Mucosa of rectum (tissue), 2 donors: Measurements from ENCODE around the gene YIPF3.

ENCODE experiments used
- H3K27ac ChIP-seq, 2 donors: one replicate each; pipeline ENCODE4 v1.7.0; 2013; ENCODE audit warnings: inconsistent platforms in 2 of 2, low read depth in 2 of 2, low read length in 2 of 2
- H3K27me3 ChIP-seq, 2 donors: one replicate each; pipeline ENCODE4 v1.7.0; 2013; ENCODE audit warnings: low read length in 2 of 2; ENCODE audit not compliant: control insufficient read depth in 2 of 2, insufficient read depth in 2 of 2
- H3K36me3 ChIP-seq, 2 donors: one replicate each; pipeline ENCODE4 v1.7.0; 2013; ENCODE audit warnings: low read length in 2 of 2; ENCODE audit not compliant: control insufficient read depth in 2 of 2, insufficient read depth in 2 of 2
- H3K4me1 ChIP-seq, 2 donors: one replicate each; pipeline ENCODE4 v1.7.0; 2013; ENCODE audit warnings: low read length in 2 of 2, mild to moderate bottlenecking in 1 of 2; ENCODE audit not compliant: control insufficient read depth in 2 of 2, insufficient read depth in 2 of 2
- H3K4me3 ChIP-seq, 2 donors: one replicate each; pipeline ENCODE4 v1.7.0; 2013; ENCODE audit warnings: low read length in 2 of 2
- H3K9ac ChIP-seq, 2 donors: one replicate each; pipeline ENCODE4 v1.7.0; 2013; ENCODE audit warnings: low read length in 2 of 2, low read depth in 1 of 2, mild to moderate bottlenecking in 1 of 2
- H3K9me3 ChIP-seq, 2 donors: one replicate each; pipeline ENCODE4 v1.7.0; 2013; ENCODE audit warnings: low read length in 2 of 2; ENCODE audit not compliant: control insufficient read depth in 2 of 2
- donor health status: healthy.
- donor health status: Normal muscosa, but diverticular disease.

YIPF3 gene

DNA sequence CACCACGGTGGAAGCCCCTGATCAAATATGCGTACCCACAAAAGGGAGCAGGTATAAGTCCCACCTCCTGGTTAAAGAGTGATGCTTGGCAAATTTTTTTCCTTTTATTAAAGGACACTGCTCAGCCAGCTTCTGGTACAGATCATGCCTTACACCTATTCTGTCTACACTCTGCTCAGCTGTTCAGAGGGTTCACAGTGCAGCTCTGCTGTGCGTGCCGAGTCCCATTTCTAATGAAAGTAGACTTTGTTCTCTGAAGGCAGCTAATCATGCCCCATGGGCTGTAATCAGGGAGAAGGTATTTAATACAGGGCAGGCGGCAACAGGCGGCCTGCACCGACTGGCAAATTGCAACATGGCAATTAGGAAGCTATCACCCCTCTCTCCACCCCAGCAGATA is 22.9 kb downstream of the YIPF3 start:
- H3K9ac ChIP-seq = no peak overlapping the region
- no peak overlapping the region for H3K4me3 ChIP-seq
- no peak overlapping the region for H3K27ac ChIP-seq
- H3K36me3 ChIP-seq = peaks cover 3 to 8% of the 10 kb centered on the region in 2 donors
- peaks cover 0 to 11% of the 10 kb centered on the region in 2 donors for H3K4me1 ChIP-seq
- no peaks in the 10 kb centered on the region for H3K27me3 ChIP-seq
- H3K9me3 ChIP-seq = no peaks in the 10 kb centered on the region

GRCh38 chr6:43493230-43493629 is 23.5 kb downstream of the YIPF3 start:
- H3K9me3 ChIP-seq = no peaks in the 10 kb centered on the region
- H3K9ac ChIP-seq = no peak overlapping the region
- H3K27me3 ChIP-seq = no peaks in the 10 kb centered on the region
- no peak overlapping the region for H3K4me3 ChIP-seq
- H3K27ac ChIP-seq = no peak overlapping the region
- H3K36me3 ChIP-seq = peaks cover 0 to 2% of the 10 kb centered on the region in 2 donors
- H3K4me1 ChIP-seq = peaks cover 0 to 11% of the 10 kb centered on the region in 2 donors

DNA sequence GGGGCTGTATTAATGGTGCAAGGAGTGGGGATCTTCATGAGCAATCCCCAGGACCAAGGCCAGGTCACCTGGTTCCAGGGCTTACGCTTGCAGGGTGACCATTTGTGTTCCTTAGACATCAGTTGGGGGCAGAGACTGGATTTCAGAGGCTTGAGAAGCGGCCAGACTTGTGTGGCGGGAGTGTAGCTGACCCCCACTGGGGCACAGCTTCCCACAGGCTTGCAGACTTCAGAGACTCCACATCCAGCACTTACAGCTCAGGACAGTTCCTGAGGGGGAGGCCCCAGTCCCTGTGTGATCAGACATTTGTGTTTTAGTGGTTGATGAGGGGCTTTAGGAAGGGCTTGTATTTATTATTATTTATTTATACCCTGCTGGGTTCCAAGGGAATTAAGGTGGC is 24.1 kb downstream of the YIPF3 start:
- Histone ChIP-seq H3K4me1 (peaks cover 0 to 11% of the 10 kb centered on the region in 2 donors), H3K27me3 (no peaks in the 10 kb centered on the region), H3K27ac (no peak overlapping the region), H3K4me3 (no peak overlapping the region), H3K36me3 (peaks cover 0 to 2% of the 10 kb centered on the region in 2 donors), H3K9ac (no peak overlapping the region), H3K9me3 (no peaks in the 10 kb centered on the region)

- no peaks in the 10 kb centered on the region for H3K27me3 ChIP-seq
- H3K9me3 ChIP-seq = no peaks in the 10 kb centered on the region
- peaks cover 0 to 2% of the 10 kb centered on the region in 2 donors for H3K36me3 ChIP-seq
- H3K27ac ChIP-seq = no peak overlapping the region
- H3K4me1 ChIP-seq = peaks cover 0 to 11% of the 10 kb centered on the region in 2 donors
- no peak overlapping the region for H3K9ac ChIP-seq
- H3K4me3 ChIP-seq = no peak overlapping the region
Measured at GRCh38 chr6:43491750-43492661, 24.7 kb downstream of the YIPF3 start.

GRCh38 chr6:43490523-43490939 is 26.2 kb downstream of the YIPF3 start:
- no peak overlapping the region for H3K4me3 ChIP-seq
- peaks cover 0 to 2% of the 10 kb centered on the region in 2 donors for H3K36me3 ChIP-seq
- H3K4me1 ChIP-seq = peaks cover 0 to 9% of the 10 kb centered on the region in 2 donors
- H3K27ac ChIP-seq = no peak overlapping the region
- H3K9ac ChIP-seq = no peak overlapping the region
- no peaks in the 10 kb centered on the region for H3K9me3 ChIP-seq
- H3K27me3 ChIP-seq = no peaks in the 10 kb centered on the region

GRCh38 chr6:43489277-43490072 is 27.3 kb downstream of the YIPF3 start:
- Histone ChIP-seq H3K4me3 (no peak overlapping the region), H3K27me3 (no peaks in the 10 kb centered on the region), H3K9me3 (no peaks in the 10 kb centered on the region), H3K27ac (no peak overlapping the region), H3K36me3 (peaks cover 0 to 2% of the 10 kb centered on the region in 2 donors), H3K9ac (no peak overlapping the region), H3K4me1 (peaks cover 0 to 8% of the 10 kb centered on the region in 2 donors)

DNA sequence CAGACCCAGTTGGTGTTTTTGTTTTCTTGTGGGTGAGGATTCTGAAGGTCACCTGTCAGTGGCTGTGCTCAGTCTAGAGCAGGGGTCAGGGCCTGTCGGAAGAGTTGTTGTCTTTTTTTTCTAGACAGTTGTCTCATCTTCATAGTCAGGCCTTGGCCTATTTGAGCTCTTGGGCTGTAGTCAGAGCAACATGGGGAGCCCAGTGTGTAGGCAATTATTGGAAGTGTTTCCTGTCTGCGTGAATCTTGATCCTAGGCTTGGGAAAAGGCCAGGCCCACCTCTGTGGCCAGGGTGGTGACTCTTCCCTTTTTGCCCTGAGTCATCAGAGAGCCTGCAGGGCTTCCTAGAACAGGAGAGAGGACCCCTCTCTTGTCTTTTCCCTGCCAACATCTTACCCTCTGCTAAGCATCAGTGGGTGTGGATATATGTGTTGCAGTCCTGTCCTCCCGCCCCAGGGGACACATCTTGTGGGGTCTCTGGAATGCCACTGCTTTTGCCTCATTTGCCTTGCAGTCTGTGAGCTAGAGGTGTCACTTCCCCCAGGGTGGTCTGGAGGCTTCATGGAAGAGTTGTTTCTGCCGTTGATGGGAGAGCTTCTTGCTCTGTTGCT is 28.0 kb downstream of the YIPF3 start:
- Histone ChIP-seq H3K4me3 (no peak overlapping the region), H3K27me3 (no peaks in the 10 kb centered on the region), H3K27ac (no peak overlapping the region), H3K4me1 (peaks cover 0 to 8% of the 10 kb centered on the region in 2 donors), H3K9ac (no peak overlapping the region), H3K9me3 (no peaks in the 10 kb centered on the region), H3K36me3 (no peaks in the 10 kb centered on the region)

DNA sequence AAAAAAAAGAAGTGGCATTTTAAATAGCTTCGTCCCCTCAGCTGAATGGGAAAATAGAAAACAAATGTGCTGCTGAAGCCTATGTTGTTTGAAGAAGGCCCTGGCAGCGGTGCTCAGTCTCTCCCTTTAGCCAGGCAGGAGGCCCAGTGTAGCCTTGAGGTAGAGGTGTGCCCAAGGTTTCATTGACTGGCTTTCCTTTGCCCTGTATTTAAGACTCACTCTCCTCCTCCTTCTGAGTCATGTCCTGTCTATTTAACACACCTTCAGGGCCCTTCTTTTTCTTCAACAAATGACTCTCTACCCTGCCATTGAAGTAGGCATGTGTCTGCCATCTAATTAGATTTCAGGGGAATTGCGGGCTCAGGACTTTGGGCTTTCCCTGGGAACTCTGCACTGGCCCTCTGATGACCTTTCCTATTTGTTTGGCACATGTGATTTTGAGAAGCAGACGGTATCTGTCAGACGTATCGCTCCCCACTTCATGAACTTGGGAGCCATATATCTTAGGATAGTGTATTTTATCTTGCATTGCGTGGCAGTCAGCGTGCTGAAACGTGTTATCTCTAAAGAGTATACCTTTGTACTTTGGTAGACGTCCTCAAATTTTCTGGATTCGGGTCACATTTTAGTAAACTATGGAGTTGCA is 35.0 kb downstream of the YIPF3 start:
- no peak overlapping the region for H3K4me3 ChIP-seq
- H3K4me1 ChIP-seq = peaks cover 8 to 11% of the 10 kb centered on the region in 2 donors
- no peak overlapping the region for H3K9ac ChIP-seq
- no peak overlapping the region for H3K27ac ChIP-seq
- no peaks in the 10 kb centered on the region for H3K9me3 ChIP-seq
- H3K27me3 ChIP-seq = no peaks in the 10 kb centered on the region
- H3K36me3 ChIP-seq = no peaks in the 10 kb centered on the region

GRCh38 chr6:43481075-43481474 is 35.7 kb downstream of the YIPF3 start:
- no peaks in the 10 kb centered on the region for H3K36me3 ChIP-seq
- H3K4me3 ChIP-seq = no peak overlapping the region
- H3K9ac ChIP-seq = no peak overlapping the region
- no peak overlapping the region for H3K27ac ChIP-seq
- no peaks in the 10 kb centered on the region for H3K9me3 ChIP-seq
- H3K4me1 ChIP-seq = peaks cover 8 to 11% of the 10 kb centered on the region in 2 donors
- H3K27me3 ChIP-seq = no peaks in the 10 kb centered on the region
